HG03432 (cell line): ENCODE measurements around the gene CADPS.

ENCODE experiments used
- ATAC-seq: cut with Tn5 transposase; IDR thresholded peaks from one replicate; pipeline ENCODE4 v1.9.1; 2021; ENCODE audit warnings: mild to moderate bottlenecking, moderate library complexity; ENCODE audit not compliant: unreplicated experiment

Gene CADPS

GRCh38 chr3:62453448-62453847 is 421.8 kb downstream of the CADPS start:
- ATAC-seq: no peak

- ATAC-seq: no peak
Observed at GRCh38 chr3:62451211-62451887, 423.9 kb downstream of the CADPS start.

GRCh38 chr3:62446337-62446940 is 428.8 kb downstream of the CADPS start:
- ATAC-seq: peak; percentile 81

- no peak for ATAC-seq
Observed at GRCh38 chr3:62445275-62445674, 429.9 kb downstream of the CADPS start.

- ATAC-seq: no peak
Observed at GRCh38 chr3:62439978-62440377, 435.2 kb downstream of the CADPS start.

- no peak for ATAC-seq
Observed at GRCh38 chr3:62439176-62439813, 435.9 kb downstream of the CADPS start.

GRCh38 chr3:62436785-62437184 is 438.4 kb downstream of the CADPS start:
- no peak for ATAC-seq

GRCh38 chr3:62433396-62433795 is 441.8 kb downstream of the CADPS start:
- no peak for ATAC-seq

GRCh38 chr3:62421207-62421606 is 454.0 kb downstream of the CADPS start:
- ATAC-seq: no peak

GRCh38 chr3:62416144-62416543 is 459.1 kb downstream of the CADPS start:
- no peak for ATAC-seq

GRCh38 chr3:62415312-62415801 is 459.9 kb downstream of the CADPS start:
- ATAC-seq: no peak

GRCh38 chr3:62414786-62415185 is 460.4 kb downstream of the CADPS start:
- ATAC-seq: no peak

- ATAC-seq: no peak
Observed at GRCh38 chr3:62413687-62414086, 461.5 kb downstream of the CADPS start.

GRCh38 chr3:62406945-62407344 is 468.3 kb downstream of the CADPS start:
- no peak for ATAC-seq

- ATAC-seq: no peak
Observed at GRCh38 chr3:62405566-62405965, 469.6 kb downstream of the CADPS start.

- no peak for ATAC-seq
Observed at GRCh38 chr3:62405135-62405534, 470.1 kb downstream of the CADPS start.

GRCh38 chr3:62404321-62404720 is 470.9 kb downstream of the CADPS start:
- ATAC-seq: no peak

- ATAC-seq: no peak
Observed at GRCh38 chr3:62403765-62404164, 471.5 kb downstream of the CADPS start.

GRCh38 chr3:62392626-62393292 is 482.5 kb downstream of the CADPS start:
- no peak for ATAC-seq

GRCh38 chr3:62387251-62387650 is 488.0 kb downstream of the CADPS start:
- ATAC-seq: no peak

GRCh38 chr3:62379321-62379798 is 495.9 kb downstream of the CADPS start:
- no peak for ATAC-seq
